Tongue (tissue), 2 donors: ENCODE data around the gene NIN. TPM values are rescaled to one million over a fixed set of nuclear protein-coding genes. Genes with fewer than 3 reads are reported as not detected.
A peak's percentile ranks its signal among the peaks of the same experiment; 100 is the strongest.

ENCODE experiments used
- DNase-seq: peaks from one replicate; pipeline ENCODE4 v3.0.0-alpha.2; 2015
- total RNA-seq: library from RNA; depleted of rRNA; stranded (reverse); fragments of >200 nt; gene quantifications from one replicate; pipeline ENCODE4 v1.2.3, GENCODE V29; 2014

Gene NIN
- total RNA-seq, 1 donor from 2014 or later: 51.8 TPM

DNA sequence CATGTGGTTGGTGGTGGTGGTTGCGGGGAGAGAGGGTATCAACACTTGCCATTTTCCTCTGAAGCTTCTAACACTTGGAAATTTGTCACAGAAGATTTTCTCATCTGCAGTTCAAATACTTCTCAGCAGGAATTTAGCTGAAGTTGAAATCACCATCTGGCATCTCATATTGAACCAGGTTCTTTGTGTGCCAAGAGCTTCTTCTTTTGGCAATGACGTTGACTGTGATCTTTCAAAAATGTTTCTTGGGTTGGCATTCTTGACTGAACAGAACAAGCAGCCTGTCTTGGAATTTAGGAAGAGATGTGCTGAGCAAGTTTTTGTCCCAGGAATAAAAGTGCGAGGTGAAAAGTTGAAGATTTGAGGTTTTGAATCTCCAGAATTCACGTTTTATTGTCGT lies 8.7 kb upstream of the NIN start:
- no peak for DNase-seq

DNA sequence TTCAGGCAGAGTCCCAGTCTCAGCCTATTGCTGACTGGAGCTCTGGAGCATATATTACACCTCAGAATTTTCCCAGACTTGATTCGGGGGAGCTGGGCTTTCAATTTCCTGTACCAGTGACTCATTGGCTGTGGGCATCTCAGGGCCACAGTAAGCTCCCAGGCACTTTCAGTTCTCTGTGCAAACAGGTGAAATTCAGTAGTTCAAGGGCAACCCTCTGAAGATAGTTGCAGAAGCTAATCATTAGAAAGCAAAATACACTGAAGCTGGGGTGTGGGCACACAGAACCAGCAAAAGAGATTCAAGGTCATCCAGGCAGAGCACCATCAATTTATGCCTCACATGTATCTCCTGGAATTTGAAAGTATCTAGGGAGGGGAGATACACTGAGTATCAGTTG lies 8.1 kb upstream of the NIN start:
- no peak for DNase-seq

DNA sequence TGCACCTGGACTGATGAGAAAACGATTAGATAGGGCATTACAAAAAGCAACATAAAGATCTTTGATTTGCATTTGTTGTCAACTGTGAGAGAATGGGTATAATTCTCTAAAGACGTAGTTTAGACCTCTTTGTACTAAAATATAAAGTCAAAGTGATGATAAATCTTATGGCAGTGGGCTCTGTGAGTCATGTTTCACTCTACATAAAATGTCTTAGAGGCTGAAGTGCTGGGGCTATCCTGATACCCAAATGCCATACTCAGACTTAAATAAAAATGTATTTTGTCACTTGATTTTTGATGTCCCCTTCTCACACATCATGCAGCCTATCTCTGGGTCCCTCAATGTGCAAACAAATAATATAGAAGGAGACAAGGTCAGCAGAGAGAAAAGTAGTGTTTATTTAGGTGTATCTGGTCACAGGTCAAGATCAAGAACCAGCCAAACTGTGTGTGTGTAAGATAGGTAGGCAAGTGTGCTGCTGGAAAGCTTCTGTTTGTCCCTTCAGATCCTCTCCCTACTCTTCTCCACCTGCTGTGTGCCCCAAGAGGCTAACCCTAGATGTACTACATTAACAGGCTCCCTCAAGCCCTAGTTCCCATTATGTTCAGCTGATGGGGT lies 7.0 kb upstream of the NIN start:
- DNase-seq: no peak

DNA sequence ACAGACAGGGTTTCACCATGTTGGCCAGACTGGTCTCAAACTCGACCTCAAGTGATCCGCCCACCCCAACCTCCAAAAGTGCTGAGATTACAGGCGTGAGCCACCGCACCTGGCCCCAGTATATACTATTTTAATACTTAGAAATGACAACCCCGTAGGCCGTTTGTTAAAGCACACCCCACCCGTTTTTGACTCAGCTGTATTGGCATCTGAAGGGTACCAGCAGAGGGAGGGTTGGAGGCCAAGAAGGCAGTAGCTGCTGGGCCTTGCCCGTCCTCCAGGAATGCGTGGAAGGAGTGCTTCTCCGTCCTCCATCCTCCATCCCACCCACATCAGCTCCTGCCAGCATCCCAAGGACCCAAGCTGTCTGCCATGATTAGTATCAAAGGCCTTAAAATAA lies 6.3 kb upstream of the NIN start:
- DNase-seq: no peak

DNA sequence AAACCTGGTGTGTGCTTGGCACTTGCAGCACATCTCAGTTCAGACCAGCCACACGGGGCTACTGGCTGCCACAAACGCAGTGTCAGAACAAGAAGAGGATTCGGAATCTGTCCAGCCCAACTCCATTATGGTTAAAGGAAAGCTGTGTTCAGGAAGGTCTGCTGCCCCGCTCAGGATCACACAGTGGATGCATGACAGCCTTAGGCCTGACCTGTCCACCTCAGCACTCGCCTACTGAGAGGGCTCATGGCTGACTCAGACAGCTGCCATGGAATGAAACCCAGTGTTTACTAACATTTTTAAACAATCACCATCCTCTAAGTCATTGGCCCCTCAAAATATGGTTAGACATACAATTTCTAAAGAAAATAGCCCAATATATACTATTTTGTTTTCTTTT lies 5.6 kb upstream of the NIN start:
- no peak for DNase-seq

DNA sequence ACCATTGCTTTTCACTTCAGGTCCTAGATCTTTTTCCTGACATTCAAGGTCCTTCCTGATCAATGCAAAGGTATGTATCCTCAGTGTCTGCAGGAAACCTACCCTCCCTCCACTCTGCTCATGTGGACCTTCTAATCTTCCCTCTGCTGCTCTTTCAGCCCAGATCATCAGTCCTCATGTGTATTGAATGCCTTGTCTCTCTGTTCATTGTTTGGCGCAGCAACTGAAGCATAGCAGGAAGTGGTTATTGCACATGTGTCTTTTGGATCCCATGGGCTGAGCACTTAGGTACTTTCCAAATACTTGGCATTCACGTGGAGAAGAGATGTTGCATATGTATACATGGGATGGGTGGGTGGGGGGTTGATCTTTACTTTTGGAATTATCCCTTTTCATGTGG lies 4.3 kb upstream of the NIN start:
- no peak for DNase-seq

DNA sequence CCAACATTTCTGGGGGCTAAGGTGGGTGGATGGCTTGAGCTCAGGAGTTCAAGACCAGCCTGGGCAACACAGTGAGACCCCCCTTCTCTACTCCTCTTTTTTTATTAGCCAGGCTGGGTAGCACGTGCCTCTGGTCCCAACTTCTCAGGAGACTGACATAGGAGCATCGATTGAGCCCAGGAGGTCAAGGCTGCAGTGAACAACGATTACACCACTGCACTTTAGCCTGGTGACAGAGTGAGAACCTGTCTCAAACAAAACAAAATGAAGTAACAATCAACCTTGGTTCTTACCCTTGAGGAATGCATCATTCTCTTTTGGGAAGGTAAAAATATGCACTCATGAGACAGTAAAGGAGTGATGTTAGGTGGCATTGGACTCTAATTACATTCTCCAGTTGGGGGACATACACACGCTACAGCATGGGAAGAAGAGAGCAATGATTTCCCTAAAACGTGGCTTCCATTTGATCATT lies 3.9 kb upstream of the NIN start:
- no peak for DNase-seq

DNA sequence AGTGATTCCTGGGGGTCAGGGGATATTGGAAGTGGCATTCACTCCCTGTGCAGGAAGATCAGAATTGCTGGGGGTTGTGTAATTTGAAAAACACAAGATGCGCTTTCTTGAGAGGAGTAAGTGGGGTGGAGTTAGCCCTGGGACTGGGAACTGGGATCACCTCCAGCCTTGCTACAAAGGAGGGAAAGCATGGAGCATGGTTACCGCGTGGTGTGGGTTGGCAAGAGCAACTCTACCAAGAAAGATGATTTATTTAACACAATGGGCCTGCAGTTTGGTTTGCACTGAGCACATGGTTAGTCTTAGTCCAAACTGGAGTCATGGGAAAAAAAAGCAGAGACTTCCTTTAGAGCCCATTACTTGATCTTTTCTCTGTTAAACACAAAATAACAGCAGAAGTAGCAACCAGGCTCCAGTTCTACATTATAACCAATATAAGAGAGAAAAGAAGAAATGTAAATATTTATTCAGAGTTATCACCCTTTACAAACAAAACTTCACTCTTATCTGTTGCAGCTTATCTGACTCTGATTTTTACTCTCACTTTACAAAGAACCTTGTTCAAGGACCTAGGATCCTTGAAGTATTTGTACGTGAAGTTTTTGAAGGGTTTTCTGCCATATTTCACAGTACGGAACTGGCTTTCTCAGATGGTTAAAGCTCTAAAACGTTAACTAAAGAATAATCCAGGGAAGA lies 2.1 kb upstream of the NIN start:
- no peak for DNase-seq

DNA sequence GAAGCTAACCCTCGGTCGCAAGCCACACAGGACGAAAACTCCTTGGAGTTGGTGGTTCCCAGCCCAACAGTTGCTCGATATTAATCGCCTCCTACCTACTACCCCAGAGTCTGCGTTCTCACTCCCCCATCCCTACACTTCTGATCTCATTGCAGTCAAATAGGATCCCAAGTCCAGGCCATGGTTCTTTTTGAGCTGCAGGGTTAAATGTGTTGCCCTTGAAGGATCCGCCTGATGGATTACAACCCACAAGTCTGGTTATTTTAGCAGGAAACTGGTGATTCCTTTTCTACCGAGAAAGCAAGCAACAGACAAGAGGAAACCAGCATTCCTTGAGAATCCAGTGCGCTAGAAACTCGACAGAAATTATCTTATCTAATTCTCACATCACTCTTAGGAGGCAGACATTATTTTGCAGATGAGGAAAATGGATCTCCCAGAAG lies 785 bp upstream of the NIN start:
- peak; percentile 42 for DNase-seq

DNA sequence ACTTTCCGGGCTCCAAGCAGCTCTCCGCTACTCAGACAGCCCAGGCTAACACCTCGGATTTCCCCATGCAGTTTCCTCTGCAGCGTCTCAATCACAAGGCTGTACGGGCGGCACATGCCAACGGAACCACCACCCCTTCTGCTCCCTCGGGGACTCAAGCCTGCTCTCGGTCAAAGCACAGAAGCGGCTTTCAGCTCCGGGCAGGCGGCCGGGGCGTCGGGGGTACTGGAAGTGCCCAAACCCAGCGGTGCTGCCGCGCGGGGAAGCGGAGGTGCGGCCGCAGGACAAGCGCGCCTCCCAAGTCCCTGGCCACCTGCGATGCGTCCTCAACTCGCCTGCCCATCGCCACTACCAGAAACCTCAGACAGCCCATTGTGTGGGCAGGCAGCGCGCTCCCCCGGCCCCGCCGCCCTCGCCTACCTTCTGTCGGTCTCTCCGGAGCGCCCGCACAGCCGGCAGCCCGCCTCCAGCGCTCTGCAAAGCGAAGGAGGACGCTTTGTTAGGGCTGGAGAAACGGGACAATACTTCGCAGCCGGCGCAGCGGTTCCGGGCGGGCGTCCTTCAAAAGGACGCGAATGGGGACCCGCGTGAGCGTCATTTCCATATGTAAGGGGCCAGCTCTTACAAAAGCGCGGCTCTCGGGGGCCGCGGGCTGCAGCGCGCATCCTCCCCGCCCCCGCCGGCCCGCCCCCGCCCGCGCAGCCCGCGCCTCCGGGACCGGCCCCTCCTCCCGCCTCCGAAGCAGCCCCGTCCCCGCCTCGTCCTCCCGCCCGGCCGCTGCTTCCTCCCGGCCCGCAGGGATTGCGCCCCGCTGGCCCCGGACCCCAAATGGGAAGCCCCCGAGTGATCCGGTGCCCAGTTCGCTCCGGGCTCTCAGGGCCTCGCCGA lies 674 bp downstream of the NIN start:
- peak; percentile 73 for DNase-seq

DNA sequence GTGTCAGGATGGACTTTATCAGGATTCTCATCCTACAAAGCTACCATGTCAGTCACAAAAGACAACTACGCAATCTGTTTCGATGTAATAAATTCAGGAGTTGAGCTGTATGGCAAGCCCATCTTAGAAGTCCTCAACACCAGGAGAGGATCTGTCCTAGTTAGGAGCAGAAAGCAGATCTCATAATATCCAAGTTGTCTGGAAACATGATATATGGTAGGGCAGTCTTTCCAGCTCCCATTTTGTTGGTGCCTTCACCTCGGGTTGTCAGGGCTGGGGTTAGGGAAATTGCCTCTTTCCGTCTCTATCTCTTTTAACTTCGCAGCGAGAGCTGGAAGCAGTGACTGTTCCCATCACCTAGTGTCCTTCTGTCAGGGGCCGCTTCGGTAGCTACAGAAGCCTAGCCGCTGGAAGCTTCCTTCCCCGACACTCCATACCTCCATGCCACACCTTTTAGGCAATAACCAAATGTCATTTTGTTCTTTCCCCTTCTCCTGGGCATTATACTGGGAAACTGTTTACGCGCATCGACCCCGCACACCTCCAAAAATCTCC lies 1.4 kb downstream of the NIN start:
- DNase-seq: peak; percentile 13

DNA sequence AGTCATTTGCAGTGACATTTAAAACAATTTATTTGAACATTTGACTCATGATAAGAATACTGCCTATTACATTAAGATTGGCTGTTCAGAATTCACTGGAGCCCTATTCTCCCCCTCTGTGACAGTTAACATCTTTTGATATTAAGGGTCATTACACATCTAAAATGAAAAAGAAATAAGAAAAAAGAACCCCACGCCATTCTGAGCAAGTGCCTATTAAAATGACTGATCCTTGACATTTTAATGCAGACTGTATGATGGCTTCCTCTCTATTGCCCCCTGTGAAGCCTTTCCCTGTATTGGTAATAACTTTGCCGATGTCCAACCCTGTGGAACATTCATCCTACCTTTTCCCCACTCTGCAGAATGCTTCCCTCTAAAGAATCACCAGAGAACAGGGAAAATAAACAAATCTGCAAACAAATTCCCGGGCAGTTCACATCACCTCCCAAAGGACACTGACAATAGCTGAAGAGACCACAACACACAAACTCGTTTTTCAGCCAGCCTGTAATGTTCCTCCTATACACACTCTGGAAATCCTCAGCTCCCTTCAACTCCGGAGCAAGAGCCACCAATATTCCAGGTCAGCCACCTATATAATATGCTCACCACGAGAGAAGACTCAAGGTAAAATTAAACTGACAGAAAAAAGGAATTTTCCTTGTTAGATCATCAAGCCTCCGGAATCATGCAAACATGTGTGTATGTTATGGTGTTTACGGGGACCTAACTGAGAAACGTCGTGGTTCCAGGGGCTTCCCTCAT lies 2.1 kb downstream of the NIN start:
- DNase-seq: peak; percentile 6

DNA sequence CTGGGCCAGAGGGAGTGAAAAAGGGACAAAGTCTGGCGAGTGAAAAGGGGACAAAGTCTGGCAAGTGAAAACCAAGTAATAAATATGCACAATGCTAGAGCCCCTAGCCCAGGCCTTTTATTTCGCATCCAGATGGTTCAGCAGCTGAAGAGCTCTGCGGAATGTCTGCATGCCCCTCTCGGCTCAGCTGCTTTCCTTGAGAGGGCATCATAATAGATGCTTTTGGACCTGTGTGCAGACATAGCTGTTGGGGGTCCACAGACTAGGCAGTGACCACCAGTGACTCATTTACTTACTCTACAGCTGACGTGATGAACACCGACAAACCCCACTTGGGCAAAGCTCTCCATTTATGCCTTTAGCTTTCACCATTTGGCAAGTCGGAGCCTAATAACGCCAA lies 4.3 kb downstream of the NIN start:
- no peak for DNase-seq

DNA sequence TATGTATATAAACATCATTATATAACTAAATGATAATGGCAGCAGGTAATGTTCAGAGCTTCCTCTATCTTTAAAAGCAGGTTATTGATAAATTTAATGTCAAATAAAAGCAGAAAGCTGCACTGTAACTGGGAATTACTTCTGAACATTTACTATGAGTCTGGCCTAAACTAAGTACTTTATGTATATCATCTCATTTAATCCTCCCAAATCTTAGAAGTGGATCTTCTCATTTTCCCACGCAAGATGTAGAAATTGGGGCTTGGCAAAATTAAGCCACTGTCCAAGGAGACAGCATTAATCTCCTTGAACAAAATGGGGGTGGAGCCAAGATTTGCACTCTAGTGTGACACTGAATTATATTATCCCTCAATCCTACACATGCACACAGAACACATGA lies 5.7 kb downstream of the NIN start:
- DNase-seq: no peak

DNA sequence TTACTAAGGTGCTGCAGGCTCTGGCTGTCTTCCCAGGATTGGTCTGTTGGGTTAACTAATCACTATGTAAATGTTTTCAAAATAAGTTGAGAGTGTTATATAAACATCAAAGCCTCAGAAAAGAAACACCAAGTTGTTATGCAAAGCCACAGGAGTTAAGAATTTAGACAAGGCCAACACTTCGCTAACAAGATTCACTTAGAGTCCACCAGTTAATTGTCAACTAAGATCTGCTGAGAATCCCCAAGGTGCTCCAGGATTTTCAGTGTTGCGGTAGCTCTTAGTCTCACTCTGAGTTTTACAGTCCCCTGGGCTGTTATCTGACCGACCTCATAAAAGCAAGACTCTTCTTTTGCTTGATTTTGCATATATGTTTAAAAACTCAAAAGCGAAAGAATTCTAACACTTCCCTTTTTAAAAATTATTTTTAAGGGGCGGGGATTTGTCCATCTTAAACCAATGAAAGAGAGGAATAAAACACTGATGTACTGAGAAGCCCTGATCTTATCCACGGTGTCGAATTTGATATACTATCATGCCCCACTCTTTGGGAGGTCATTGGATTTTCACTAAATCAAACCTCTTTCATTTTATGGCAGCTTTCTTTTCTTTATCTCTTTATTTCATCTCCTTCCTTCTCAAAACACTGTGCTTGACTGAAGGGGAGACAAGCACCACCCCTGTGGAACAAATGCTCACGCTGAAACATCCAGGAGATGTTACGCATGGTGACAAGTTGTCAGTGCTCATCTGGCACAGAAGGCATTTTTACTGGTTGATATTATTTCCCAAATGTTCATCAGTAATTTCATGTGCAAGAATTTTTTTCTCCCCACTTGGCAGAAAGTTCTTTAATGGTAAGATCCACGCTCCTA lies 7.0 kb downstream of the NIN start:
- DNase-seq: no peak

DNA sequence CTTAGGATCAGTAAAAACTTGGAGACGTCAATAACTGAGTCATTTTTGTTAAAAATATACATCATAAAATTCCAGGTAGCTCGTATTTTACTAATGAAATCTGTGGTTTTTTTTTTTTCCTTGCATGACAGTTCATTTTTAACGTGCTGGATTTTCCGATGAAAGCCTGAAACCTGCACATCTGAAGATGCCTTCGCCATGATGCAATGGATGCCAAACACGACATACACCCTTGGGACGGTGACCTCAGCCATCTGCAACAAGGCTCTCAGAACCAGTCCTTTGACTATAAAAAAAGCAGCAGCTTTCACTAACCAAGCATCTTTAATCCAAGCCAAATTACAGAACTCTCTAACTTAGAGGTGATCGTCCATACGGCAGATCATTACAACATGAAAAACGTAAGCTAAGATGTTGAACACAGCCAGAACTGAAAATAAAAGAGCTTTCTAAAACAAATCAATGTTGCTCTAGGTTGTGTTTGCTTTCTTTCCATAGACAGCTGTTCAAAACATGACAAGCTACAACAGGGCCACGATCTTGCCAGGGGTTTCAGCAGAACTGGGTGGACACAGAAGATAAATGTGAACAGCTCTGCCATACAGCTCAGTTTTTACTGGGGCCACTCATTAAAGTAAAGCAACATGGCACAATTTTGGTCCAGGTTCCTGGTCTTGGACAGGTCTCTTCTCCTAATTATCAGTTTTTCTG lies 7.8 kb downstream of the NIN start:
- DNase-seq: peak; percentile 34

DNA sequence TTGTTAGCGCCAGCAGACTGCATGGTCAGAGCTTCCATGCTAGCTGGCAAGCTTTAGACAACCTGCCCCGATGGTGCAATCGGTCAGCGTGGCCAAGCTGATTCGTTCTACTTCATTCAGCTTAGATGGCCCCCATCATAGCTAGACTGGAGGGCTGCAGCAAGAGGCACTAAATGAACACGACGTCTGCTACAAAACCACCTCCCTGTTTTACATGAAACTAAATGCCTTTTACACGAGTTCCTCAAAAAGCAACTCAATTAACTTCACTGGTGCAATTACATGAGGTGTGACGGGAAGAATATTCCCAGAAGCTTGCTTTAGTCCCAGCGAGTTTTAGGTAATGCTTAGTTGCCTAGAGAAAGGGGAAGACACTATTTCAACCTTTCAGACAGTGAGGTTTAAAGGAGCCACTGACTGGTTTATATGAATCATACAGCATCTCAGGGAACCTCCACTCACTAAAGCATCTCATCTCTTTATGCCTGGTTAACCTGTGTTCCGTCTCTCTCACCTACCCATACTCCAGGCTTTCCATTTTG lies 8.4 kb downstream of the NIN start:
- DNase-seq: no peak

DNA sequence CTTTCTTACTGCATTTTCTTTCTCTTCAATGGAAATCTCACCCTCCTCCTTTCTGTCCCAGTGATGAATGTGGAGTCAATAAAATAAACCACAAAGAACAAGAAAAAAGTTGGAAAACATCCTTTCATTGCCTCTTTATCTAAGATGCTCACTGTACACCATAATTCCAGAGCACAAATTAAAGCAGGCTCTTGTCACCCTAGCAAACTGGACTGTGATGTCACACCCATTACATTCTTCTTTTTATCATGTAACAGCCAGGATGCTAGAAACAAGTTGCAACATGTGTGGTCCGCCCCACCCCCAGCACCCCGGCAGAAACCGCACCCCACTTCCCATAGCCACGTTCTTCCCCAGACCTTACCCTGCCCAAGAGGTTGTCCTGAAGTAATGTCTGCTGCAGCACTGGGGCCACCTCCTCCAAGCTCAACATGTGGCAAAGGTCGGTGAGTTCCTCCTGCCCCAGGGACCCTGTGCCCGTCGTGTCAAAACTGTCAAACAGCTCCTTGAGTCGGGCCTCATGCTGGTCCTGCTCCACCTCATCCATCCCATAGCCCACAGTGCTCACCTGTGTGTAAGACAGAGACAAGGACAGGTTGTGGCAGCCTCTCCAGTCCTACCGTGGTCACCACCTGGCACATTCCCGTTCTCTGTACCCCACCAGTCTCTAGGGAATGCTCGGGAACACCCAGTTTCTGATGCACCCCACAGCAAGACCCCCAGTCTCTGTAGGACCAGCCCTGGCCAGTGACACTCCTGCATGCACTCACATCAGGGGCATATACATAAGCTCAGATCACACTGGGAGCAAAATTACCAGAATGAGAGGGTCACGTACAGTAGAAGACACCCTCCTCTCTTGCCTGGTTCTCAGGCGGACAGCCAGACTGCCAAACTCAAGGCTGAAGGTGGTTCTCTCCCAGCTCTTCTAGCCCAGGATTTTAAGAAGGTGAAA lies 9.2 kb downstream of the NIN start:
- no peak for DNase-seq
